Nucleus accumbens (tissue), 56 donors: Measurements from ENCODE around the gene PPP6R2.
"Not testable (repeated sequence)": the region's sequence is repeated elsewhere in the genome, so short reads cannot be mapped to it uniquely, and the experiment has no call there.

ENCODE experiments used
- DNase-seq, 56 donors: peaks; one replicate each; lab custom pipeline; 2025; lab: John Stamatoyannopoulos, UW

The PPP6R2 gene

DNA sequence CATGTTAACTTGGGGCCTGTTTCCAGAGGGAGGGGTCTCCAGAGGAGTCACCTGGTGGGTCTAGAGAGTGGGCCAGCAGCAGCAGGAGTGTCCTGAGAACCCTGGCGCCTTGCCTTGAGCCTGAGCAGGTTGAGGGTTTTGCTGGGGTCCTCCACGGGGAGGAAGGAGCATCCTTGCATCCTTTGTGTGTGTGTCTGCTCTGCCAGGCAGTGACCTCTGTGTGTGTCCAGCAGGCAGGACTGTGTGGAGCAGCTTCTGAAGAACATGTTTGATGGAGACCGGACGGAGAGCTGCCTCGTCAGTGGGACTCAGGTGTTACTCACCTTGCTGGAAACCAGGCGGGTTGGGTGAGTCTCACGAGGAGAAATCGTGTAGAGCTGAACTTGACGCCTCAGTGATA lies 76.0 kb downstream of the PPP6R2 start:
- no peak for DNase-seq

DNA sequence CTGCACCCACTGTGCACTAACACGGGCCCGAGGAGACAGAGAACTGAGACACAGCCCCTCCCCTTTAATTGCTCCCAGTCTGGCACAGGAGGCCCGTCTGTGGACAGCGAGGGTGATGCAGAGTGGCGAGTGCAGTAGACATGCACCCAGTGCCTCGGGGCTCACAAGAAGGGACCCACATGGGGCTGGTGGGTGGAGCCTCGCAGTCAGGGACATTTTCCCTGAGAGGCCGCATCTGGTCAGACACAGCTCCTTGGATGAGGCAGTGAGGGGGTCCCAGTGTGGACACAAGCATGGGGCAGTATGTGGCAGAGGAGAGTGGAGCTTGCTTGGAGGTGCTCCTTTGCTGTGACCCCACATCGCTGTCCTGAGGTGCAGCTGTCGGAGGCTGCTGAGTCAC lies 76.9 kb downstream of the PPP6R2 start:
- no peak for DNase-seq

DNA sequence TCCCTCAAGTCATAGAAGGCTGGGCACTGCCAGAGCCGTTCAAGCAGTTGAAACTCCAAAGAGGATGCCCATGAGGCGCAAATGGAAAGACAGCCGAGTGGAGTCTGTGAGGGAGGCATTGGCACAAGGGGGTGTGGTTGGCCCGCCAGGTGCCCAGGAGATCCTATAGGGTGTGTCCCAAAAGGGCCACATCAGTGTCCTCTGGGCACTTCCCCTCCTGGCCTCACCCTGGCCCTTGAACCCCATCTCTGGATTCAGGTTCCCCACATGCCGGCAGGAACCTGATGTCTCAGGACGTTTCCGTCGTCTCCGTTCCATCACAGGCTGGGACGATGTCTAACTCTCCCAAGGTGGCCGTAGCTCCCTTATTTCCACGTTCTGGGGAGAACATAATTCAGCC lies 77.5 kb downstream of the PPP6R2 start:
- DNase-seq = no peak

DNA sequence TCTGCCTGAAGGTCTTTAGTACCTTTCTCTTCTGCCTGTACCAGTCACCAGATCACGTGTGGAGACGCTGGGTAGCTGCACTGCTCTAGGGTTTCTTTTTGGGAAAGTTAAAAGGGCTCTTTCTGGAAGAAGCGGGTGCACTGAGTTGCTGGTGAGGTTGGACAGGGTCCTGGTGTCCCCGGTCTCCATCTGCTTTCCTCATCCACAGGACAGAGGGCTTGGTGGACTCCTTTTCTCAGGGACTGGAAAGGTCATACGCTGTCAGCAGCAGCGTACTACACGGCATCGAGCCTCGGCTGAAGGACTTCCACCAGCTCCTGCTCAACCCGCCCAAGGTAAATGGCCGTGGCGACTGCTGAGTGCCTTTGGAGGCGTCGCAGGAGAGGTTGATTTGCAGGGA lies 78.9 kb downstream of the PPP6R2 start:
- DNase-seq = peak in 1 of 56 donors; percentile 25

DNA sequence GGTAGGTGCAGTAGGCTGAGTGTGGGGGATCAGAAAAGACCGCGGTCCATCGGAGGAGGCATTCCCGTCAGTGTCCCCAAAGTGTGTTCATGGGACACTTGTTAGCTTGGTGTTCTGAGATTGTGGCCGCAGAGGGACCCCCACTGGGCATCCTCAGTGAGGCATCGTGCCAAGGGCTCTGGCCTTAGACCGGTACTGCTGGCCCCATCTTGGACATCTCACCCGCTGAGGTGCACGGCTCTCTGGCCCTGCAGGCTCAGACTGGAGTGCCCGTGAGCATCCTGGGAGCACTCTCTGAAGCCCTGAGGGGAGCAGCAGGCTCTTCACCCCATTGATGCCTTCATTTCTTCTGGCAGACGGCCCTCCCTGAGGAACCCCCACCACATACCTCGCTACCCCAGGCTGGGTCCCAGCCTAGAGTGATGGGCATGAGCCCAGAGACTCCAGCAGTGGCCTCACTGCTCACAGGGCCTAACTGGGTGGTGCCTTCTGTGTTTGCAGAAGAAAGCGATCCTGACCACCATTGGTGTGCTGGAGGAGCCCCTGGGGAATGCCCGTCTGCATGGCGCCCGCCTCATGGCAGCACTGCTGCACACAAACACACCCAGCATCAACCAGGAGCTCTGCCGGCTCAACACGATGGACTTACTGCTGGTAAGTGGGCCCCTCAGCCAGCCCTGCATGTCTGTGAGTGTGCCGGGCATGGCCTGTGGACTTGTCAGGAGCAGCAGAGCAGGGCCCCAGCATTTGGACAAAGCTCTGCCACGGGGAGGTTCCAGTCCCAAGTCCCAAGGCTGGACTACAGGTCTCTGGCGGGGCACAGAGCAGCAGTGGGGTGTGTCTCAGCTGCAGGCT lies 80.1 kb downstream of the PPP6R2 start:
- DNase-seq = no peak

DNA sequence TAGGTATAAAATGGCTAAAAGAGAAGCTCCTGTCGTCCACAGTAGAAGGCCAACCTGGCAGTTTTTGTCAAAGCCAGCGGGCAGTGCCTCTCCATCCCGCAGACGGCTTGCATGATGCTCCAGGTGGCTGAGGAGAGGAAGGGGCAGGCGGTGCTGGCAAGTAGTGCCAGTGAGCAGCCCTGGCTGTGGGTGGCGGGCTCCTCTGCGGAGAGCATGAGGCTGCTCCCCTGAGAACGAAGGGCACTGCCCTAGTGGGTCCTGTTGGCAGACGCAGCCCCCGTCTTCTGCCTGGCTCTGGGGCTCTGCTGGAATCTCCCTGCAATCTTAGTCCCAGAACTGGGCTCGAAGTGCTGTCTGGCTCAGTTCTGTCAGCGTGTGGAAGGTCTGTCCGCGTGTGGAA lies 80.8 kb downstream of the PPP6R2 start:
- DNase-seq = no peak

DNA sequence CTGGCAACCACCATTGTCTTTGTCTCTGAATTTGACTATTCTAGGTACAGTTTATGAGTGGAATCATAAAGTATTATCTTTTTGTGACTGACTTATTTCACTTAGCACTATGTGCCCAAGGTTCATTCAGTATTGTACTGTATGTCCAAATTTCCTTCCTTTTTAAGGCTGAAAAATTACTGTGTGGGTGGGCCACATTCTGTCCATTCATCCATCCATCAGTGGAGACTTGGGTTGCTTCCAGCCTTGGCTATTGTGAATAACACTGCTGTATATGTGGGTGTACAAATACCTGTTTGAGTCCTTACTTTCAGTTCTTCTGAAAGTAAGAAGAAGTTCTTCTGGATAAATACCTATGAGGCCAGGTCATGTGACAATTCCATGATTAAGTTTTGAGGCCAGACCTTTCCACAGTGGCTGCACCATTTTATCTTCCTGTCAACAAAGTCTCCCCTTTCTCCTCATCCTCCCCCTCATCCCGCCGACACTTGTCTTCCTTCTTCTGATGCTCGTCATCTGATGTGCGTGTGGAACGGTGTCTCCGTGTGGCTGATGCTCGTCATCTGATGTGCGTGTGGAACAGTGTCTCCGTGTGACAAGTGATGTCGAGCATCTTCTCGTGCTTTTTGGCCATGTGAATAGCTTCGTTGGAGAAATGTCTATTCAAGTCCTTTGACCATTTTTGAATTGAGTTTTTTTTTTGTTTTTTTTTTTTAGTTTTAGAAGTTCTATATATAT lies 82.2 kb downstream of the PPP6R2 start:
- peak in 5 of 56 donors; percentile 19 to 42 (median 25) for DNase-seq

DNA sequence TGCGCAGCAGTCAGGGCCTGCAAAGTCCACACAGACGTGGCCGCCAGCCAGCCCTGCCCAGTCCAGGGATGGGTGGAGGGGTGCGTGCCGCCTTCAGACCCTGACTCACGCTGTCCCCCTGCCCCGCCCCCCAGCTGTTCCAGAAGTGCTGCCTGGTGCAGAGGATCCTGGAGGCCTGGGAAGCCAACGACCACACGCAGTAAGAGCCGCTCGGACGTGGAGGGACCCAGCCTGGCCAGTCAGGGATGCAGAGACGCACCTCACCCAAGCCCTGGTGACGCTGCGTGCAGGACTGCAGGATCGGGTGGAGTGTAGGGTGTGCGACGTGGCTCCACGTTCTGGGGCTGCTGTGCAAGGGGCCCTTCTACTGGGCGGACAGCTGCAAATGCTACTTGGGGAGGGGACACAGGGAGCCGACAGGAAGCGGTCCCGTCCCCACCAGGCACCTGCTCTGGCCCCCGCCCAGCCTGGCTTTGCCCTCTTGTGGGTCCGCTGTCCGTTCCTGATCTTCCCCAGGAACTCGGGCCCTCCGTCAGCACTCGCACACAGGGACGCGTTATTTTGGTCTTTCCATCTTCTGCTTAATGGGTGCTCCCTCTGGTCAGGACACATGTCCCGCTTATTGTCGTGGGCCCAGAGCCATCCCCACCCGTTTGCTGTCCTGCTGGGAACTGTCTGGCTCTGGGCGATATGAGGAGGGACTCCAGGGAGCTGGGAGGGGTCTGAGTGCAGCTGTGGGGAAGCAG lies 89.2 kb downstream of the PPP6R2 start:
- DNase-seq = no peak

DNA sequence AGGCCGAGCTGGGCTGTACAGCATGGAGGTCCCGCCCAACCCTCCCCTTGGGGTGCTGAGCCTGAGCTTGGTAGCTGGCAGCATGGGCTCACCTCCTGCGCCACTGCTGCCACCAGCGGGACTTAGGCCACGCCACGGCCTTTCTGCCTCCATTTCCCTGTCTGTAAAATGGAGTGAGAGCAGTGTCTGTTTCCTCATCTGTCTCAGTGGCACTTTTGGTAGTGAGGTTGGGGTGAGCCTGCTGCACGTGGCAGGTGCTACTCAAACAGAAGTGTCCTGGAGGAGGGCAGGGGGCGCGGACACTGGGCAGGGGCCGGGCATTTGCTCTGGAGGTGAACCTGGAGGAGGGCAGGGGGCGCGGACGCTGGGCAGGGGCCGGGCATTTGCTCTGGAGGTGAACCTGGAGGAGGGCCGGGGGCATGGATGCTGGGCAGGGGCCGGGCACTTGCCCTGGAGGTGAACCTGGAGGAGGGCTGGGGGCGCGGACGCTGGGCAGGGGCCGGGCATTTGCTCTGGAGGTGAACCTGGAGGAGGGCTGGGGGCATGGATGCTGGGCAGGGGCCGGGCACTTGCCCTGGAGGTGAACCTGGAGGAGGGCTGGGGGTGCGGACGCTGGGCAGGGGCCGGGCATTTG lies 89.9 kb downstream of the PPP6R2 start:
- DNase-seq = not testable (repeated sequence)

DNA sequence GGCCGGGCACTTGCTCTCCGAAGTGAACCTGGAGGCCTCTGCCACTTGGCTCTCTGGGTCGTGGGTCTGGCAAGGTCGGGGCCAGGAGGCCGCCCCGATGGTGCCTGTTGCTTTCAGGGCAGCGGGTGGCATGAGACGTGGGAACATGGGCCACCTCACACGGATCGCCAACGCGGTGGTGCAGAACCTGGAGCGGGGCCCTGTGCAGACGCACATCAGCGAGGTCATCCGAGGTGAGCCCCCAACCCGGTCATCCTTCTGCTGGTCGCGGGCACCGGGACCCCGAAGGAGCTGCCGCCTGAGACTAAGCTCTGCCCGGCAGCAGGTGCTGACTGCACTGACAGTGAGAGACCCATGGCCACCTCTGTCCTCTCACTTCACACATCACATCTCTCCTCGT lies 91.7 kb downstream of the PPP6R2 start:
- no peak for DNase-seq

DNA sequence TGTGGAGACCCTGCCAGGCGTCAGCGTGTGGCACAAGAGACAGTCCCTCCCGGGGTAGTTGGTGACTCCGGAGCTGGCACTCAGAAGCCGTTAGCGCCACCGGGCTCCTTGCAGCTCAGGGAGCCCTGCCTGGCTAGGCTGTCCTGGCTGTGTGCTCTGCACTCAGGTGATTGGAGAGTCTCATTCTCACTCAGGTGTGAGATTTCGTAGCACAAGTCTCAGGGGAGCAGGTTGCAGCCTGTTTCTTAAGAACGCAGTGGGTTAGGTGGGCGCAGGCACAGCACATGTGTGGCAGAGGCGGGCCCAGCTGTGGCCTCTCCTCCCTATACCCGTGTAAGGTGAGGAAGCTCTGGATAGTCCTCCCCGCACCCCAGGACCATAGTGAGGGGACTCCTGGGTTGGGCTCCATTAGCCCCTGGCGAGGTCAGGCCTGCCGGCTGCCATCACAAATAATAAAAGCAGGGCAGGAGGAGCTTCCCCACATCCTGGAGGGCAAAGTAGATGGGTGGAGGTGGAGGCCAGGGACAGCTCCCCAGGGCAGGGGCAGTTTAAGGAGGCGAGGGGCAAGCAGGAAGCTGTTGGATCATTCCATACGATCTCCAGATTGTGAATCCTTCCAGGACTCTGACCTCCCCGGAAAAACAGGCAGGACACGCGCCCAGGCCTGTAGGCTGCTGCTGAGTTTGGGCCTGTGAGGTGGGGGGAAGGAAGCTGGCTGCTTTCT lies 92.3 kb downstream of the PPP6R2 start:
- no peak for DNase-seq

DNA sequence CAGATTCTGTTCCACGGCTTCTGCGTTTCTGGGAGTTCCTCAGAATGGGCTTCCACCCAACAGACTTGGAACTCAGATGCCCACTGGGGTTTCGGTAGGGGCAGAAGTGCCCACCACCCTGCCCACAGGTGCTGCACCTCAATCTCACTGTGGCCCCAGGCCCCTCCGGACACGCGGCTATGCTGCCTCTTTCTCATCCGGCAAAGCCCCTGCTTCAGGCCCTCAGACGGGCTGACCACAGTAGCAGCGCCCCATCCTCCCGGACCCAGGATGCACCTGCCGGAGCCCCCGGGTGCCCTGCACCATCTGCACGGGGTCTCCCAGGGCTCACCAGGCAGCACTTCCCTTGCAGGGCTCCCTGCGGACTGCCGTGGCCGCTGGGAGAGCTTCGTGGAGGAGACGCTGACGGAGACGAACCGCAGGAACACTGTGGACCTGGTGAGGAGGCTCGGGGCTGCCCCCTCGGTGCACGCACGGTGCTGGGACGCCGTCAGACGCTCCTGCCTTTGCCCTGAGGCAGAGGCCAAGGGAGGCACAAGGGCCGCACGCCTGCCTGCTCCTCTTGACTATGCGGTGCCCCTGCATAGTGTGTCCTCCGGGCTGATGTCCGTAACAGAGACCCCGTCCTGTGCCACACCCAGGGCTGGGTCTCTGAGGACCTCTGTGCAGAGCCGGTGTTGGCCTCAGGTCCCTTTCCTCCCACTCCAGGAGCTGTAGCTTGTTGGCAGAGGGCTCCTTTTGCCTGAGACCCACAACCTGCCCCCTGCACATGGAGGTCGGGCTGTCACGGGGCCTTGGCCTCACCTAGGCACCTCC lies 93.1 kb downstream of the PPP6R2 start:
- DNase-seq = no peak

DNA sequence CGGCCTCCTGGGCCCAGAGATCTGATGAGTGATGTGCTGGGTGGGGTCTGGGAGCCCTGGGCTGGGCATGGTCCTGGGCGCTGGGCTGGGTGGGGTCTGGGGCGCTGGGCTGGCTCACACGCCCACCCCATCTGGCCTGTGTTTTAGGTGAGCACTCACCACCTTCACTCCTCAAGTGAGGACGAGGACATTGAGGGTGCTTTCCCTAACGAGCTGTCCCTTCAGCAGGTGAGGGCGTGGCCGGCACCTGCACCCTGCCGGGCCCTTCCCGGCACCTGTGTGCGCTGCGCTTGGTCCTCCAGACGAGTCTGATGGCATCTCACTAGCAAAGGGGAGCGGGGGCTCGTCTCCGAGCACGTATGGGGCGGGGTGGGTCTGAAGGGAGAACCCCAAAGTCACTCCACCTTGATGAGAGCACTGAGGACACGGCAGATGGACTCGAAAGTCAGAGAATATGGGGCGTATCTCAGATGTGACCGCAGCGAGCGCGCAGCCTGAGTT lies 93.8 kb downstream of the PPP6R2 start:
- no peak for DNase-seq

DNA sequence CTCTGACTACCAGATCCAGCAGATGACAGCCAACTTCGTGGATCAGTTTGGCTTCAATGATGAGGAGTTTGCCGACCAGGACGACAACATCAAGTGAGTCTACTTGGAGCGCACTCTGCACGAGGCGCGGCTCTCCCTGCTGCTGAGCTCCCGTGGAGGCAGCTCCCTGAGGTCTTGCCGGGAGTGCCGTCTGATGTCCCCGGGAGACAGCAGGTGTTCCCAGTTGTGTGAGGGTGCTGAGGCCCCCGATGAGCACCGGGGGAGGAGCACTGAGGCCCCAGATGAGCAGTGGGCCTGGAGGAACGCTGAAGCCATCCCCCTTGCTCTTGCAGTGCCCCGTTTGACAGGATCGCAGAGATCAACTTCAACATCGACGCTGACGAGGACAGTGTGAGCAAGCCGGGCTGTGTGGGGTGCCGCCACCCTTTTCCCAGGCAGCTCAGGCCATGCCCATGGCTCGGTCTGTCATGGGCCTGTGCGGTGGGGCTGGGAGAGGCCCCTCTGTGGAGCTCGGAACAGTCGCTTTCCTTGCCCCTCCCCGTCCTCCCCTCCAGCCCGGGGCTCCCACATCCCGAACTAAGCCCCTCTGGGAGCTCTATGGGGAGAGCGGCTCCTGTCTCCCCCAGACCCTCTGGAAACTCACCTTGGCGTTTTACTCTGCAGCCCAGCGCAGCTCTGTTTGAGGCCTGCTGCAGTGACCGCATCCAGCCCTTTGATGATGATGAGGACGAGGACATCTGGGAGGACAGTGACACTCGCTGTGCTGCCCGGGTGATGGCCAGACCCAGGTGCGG lies 94.6 kb downstream of the PPP6R2 start:
- no peak for DNase-seq

DNA sequence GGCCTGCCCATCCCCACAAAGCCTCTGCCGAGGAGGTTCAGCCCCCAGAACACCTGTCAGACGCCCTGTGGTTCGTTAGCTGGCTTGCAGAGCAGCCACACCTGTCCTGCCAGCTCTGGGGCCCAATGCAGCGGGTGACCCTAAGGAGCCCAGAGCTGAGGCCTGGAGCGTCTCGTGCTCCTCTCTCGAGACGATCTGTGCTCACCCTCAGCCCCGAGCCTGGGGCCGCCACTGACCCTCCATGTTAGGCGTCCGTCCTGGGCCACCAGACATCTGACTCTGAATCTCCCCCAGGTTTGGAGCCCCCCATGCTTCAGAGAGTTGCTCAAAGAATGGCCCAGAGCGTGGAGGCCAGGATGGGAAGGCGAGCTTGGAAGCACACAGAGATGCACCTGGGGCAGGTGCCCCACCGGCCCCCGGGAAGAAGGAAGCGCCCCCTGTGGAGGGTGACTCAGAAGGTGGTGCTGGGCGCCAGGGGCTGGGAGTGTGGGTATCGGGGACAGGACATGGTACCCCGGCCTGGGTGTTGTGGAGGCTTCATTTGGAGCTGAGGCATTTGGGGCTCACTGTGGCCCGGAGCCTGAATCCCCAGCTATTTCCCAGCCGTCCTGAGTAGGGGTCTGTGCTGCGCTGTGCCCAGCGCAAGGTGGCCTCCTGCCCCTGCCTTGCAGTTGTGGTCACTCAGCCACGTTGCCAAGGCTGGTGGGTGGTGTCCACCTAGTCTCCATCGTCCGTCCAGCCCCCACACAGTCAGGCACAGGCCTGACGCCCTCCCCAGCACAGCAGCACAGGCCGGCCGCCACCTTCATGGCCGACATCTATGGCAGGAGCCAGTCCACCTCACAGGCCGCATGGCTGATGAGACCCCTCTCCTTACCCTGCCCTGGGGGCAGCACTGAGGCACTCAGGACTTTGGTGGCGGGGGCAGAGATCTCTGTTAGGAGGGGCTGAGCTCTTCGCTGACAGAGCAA lies 95.5 kb downstream of the PPP6R2 start:
- no peak for DNase-seq

DNA sequence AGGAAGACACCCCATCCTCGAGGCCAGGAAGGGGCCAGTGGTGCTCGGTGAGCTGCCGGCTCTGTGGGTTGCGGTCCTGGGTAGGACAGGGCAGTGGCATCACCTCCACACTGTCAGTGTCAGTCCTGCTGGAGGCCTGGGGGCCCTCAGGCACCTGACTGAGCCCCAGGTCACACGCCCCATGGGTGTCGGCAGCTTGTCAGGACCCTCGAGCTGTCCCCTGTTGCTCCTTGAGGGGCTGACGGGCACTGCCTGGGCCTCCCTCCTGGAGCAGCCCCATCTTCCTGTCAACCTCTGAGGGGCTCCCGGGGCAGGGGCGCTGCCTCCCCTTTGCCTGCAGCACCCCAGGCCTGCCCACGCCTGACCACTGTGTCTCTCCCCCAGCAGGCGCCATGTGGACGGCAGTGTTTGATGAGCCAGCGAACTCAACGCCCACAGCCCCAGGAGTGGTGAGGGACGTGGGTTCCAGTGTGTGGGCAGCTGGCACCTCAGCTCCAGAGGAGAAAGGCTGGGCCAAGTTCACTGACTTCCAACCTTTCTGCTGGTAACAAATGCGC lies 96.3 kb downstream of the PPP6R2 start:
- peak in 1 of 56 donors; percentile 23 for DNase-seq
